Measurements from ENCODE around the gene RGL2.
A peak's percentile ranks its signal among the peaks of the same experiment; 100 is the strongest.

Gene RGL2

GRCh38 chr6:33315793-33316602 lies 17.3 kb upstream of the RGL2 start:
- H3K4me1 ChIP-seq (ENCODE audit: insufficient read depth, low read length), result peaks cover 70% of the 10 kb centered on the region
- H3K4me2 ChIP-seq (ENCODE audit: insufficient read depth, low read length), result peak overlapping the region; percentile 75; the same call in 1 of the 2 replicates
- H3K9ac ChIP-seq (ENCODE audit: low read depth, low read length), result no peak overlapping the region
- no peak overlapping the region for H2AFZ ChIP-seq (ENCODE audit: low read depth, low read length)
- TF ChIP-seq, protein P1, sequence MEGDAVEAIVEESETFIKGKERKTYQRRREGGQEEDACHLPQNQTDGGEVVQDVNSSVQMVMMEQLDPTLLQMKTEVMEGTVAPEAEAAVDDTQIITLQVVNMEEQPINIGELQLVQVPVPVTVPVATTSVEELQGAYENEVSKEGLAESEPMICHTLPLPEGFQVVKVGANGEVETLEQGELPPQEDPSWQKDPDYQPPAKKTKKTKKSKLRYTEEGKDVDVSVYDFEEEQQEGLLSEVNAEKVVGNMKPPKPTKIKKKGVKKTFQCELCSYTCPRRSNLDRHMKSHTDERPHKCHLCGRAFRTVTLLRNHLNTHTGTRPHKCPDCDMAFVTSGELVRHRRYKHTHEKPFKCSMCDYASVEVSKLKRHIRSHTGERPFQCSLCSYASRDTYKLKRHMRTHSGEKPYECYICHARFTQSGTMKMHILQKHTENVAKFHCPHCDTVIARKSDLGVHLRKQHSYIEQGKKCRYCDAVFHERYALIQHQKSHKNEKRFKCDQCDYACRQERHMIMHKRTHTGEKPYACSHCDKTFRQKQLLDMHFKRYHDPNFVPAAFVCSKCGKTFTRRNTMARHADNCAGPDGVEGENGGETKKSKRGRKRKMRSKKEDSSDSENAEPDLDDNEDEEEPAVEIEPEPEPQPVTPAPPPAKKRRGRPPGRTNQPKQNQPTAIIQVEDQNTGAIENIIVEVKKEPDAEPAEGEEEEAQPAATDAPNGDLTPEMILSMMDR (IDR thresholded peaks at IDR 0.05; ENCODE audit: borderline replicate concordance, extremely low read depth, low read length, poor library complexity, severe bottlenecking), result no peak
- TF ChIP-seq EZH2 (IDR thresholded peaks at IDR 0.05; ENCODE audit: borderline replicate concordance, low read depth, low read length, severe bottlenecking), result no peak
- no peak overlapping the region for H3K4me3 ChIP-seq (ENCODE audit: low read depth in 1 of 2, low read length in 2 of 2)
- peaks cover 20% of the 10 kb centered on the region for H4K20me1 ChIP-seq (ENCODE audit: insufficient read depth, low read length)
- peaks cover 66% of the 10 kb centered on the region for H3K79me2 ChIP-seq (ENCODE audit: insufficient read depth, low read length)
- no peaks in the 10 kb centered on the region for H3K9me3 ChIP-seq (ENCODE audit: insufficient read depth, low read length, severe bottlenecking)
- no peaks in the 10 kb centered on the region for H3K27me3 ChIP-seq (ENCODE audit: insufficient read depth, low read length, poor library complexity)
- H3K27ac ChIP-seq (ENCODE audit: low read length), result no peak overlapping the region; the same call in 1 of the 2 replicates
- DNase-seq (no peak), ATAC-seq (ENCODE audit: insufficient read depth, low read depth) (no peak)
- peaks cover 40% of the 10 kb centered on the region for H3K36me3 ChIP-seq (ENCODE audit: insufficient read depth, low read length)

- Histone ChIP-seq H3K4me2 (ENCODE audit: insufficient read depth, low read length) (peak overlapping the region; percentile 97), H4K20me1 (ENCODE audit: insufficient read depth, low read length) (peaks cover 13% of the 10 kb centered on the region), H3K36me3 (ENCODE audit: insufficient read depth, low read length) (peaks cover 38% of the 10 kb centered on the region), H3K9ac (ENCODE audit: low read depth, low read length) (peak overlapping the region; percentile 85), H3K4me1 (ENCODE audit: insufficient read depth, low read length) (peaks cover 61% of the 10 kb centered on the region), H3K9me3 (ENCODE audit: insufficient read depth, low read length, severe bottlenecking) (no peaks in the 10 kb centered on the region), H3K4me3 (ENCODE audit: low read depth in 1 of 2, low read length in 2 of 2) (peak overlapping the region in 1 of 2 experiments; percentile 78; a peak in 1 of 4 replicates), H3K27me3 (ENCODE audit: insufficient read depth, low read length, poor library complexity) (no peaks in the 10 kb centered on the region), H3K27ac (ENCODE audit: low read length) (peak overlapping the region; percentile 91), H2AFZ (ENCODE audit: low read depth, low read length) (no peak overlapping the region), H3K79me2 (ENCODE audit: insufficient read depth, low read length) (peaks cover 66% of the 10 kb centered on the region)
- no peak for ATAC-seq (ENCODE audit: insufficient read depth, low read depth)
- no peak for DNase-seq
- TF ChIP-seq, protein P1 (IDR thresholded peaks at IDR 0.05; ENCODE audit: borderline replicate concordance, extremely low read depth, low read length, poor library complexity, severe bottlenecking), result no peak
- no peak for TF ChIP-seq EZH2 (IDR thresholded peaks at IDR 0.05; ENCODE audit: borderline replicate concordance, low read depth, low read length, severe bottlenecking)
Observed at GRCh38 chr6:33314943-33315792, 16.4 kb upstream of the RGL2 start.

DNA sequence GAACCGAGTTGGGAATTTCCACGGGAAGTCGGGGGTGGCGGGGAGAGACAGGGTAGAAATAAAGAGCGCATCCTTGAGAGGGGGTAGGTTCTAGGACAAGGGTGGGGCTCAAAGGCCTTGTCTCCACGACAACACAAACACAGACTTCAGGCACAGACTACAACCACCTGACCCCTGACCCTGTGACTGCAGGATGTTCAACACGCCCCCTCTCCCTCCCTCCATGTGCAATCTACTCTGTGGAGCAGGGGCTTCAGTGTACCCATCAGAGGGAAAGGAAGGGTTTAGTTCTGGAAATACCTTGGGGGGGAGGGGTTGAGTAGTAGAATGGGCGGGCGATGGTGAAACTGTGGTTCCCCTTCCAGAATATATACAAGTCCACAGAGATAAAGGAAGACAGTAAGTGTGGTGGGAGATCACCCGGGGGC lies 15.8 kb upstream of the RGL2 start:
- Histone ChIP-seq H3K9me3 (ENCODE audit: insufficient read depth, low read length, severe bottlenecking) (no peaks in the 10 kb centered on the region), H3K4me1 (ENCODE audit: insufficient read depth, low read length) (peaks cover 55% of the 10 kb centered on the region), H2AFZ (ENCODE audit: low read depth, low read length) (peak overlapping the region; percentile 85), H3K79me2 (ENCODE audit: insufficient read depth, low read length) (peaks cover 64% of the 10 kb centered on the region), H3K9ac (ENCODE audit: low read depth, low read length) (peak overlapping the region; percentile 85), H3K4me3 (ENCODE audit: low read depth in 1 of 2, low read length in 2 of 2) (peak overlapping the region; percentile 62 to 78; a peak in 3 of 4 replicates), H3K36me3 (ENCODE audit: insufficient read depth, low read length) (peaks cover 31% of the 10 kb centered on the region), H4K20me1 (ENCODE audit: insufficient read depth, low read length) (peaks cover 13% of the 10 kb centered on the region), H3K27ac (ENCODE audit: low read length) (peak overlapping the region; percentile 91), H3K27me3 (ENCODE audit: insufficient read depth, low read length, poor library complexity) (no peaks in the 10 kb centered on the region), H3K4me2 (ENCODE audit: insufficient read depth, low read length) (peak overlapping the region; percentile 97)
- TF ChIP-seq, protein P1 (IDR thresholded peaks at IDR 0.05; ENCODE audit: borderline replicate concordance, extremely low read depth, low read length, poor library complexity, severe bottlenecking), result no peak
- TF ChIP-seq EZH2 (IDR thresholded peaks at IDR 0.05; ENCODE audit: borderline replicate concordance, low read depth, low read length, severe bottlenecking), result no peak
- ATAC-seq (ENCODE audit: insufficient read depth, low read depth), result peak; percentile 26
- peak; percentile 64 for DNase-seq

Measured in DND-41 (cell line).